ENCODE data around the gene PRDM8.

The PRDM8 gene

GRCh38 chr4:80232707-80233370 lies 35.5 kb downstream of the PRDM8 start:
- no peaks in the 10 kb centered on the region for H3K9me3 ChIP-seq (ENCODE audit: control insufficient read depth, insufficient read depth, low read depth, low read length)
- H3K4me3 ChIP-seq (ENCODE audit: low read depth, low read length) = no peak overlapping the region
- ChIA-PET CTCF (interaction anchor here (1.2 kb wide), 1 partner anchor 102 kb away, joined by 3 read pairs; the partner anchor contains the start of gene CFAP299), POLR2A (no interaction called here)
- no peaks in the 10 kb centered on the region for H3K4me1 ChIP-seq (ENCODE audit: control insufficient read depth, insufficient read depth, low read length)
- H3K36me3 ChIP-seq (ENCODE audit: control insufficient read depth in 2 of 2, insufficient read depth in 1 of 2, low read length in 2 of 2) = no peaks in the 10 kb centered on the region
- no peak overlapping the region for H3K27ac ChIP-seq (ENCODE audit: extremely low read depth, low read depth, low read length)
- TF ChIP-seq ZNF555 (tag by site-specific recombination; conservative IDR thresholded peaks at IDR 0.05) = no peak
- TF ChIP-seq PRDM6 (tag by site-specific recombination; IDR thresholded peaks at IDR 0.05) = no peak
- TF ChIP-seq ZNF248 (tag by site-specific recombination; IDR thresholded peaks at IDR 0.05) = no peak
- TF ChIP-seq BCL6B (tag by site-specific recombination; IDR thresholded peaks at IDR 0.05) = no peak
- TF ChIP-seq ZNF394 (tag by site-specific recombination; IDR thresholded peaks at IDR 0.05; ENCODE audit: borderline replicate concordance) = no peak

GRCh38 chr4:80233390-80233789 lies 36.1 kb downstream of the PRDM8 start:
- ChIA-PET POLR2A (no interaction called here), CTCF (no interaction called here)
- no peak overlapping the region for H3K4me3 ChIP-seq (ENCODE audit: low read depth, low read length)
- H3K9me3 ChIP-seq (ENCODE audit: control insufficient read depth, insufficient read depth, low read depth, low read length) = no peaks in the 10 kb centered on the region
- H3K36me3 ChIP-seq (ENCODE audit: control insufficient read depth in 2 of 2, insufficient read depth in 1 of 2, low read length in 2 of 2) = no peaks in the 10 kb centered on the region
- H3K27ac ChIP-seq (ENCODE audit: extremely low read depth, low read depth, low read length) = no peak overlapping the region
- no peaks in the 10 kb centered on the region for H3K4me1 ChIP-seq (ENCODE audit: control insufficient read depth, insufficient read depth, low read length)
- no peak for TF ChIP-seq ZNF629 (tag by site-specific recombination; IDR thresholded peaks at IDR 0.05)
- no peak for TF ChIP-seq ZNF404 (tag by site-specific recombination; IDR thresholded peaks at IDR 0.05)

GRCh38 chr4:80235451-80235850 lies 38.1 kb downstream of the PRDM8 start:
- POLR2A ChIA-PET = no interaction called here
- Histone ChIP-seq H3K4me1 (ENCODE audit: control insufficient read depth, insufficient read depth, low read length) (no peaks in the 10 kb centered on the region), H3K4me3 (ENCODE audit: low read depth, low read length) (no peak overlapping the region), H3K9me3 (ENCODE audit: control insufficient read depth, insufficient read depth, low read depth, low read length) (no peaks in the 10 kb centered on the region), H3K36me3 (ENCODE audit: control insufficient read depth in 2 of 2, insufficient read depth in 1 of 2, low read length in 2 of 2) (no peaks in the 10 kb centered on the region), H3K27ac (ENCODE audit: extremely low read depth, low read depth, low read length) (no peak overlapping the region)
- CTCF ChIA-PET = interaction anchor here (0.6 kb wide), 1 partner anchor 52 kb away, joined by 3 read pairs; no protein-coding TSS in a partner anchor
- TF ChIP-seq ZNF292 (tag by site-specific recombination; IDR thresholded peaks at IDR 0.05; ENCODE audit: borderline replicate concordance, low read depth) (no peak), INSM2 (tag by site-specific recombination; IDR thresholded peaks at IDR 0.05) (no peak), ZNF792 (tag by site-specific recombination; IDR thresholded peaks at IDR 0.05) (no peak), ZNF311 (tag by site-specific recombination; IDR thresholded peaks at IDR 0.05; ENCODE audit: borderline replicate concordance) (no peak), ZNF362 (tag by site-specific recombination; IDR thresholded peaks at IDR 0.05) (no peak)
